Thoracic aorta (tissue), 2 donors: ENCODE data around the gene ATAD2B. TPM values are rescaled to one million over a fixed set of nuclear protein-coding genes. Genes with fewer than 3 reads are reported as not detected.

ENCODE experiments used
- ATAC-seq: fragments of 150-250 bp; one replicate; pipeline ENCODE4 v1.8.0; 2017; ENCODE audit warnings: low read depth; ENCODE audit not compliant: insufficient number of reproducible peaks, low FRiP score
- DNase-seq: peaks from one replicate; pipeline ENCODE4 v3.0.0-alpha.2; 2020; ENCODE audit warnings: low spot score
- H3K27ac ChIP-seq, 2 donors: fragments of 200-600 bp; sonication (generic); 1 replicate in 1 of 2; 2 replicates in 1 of 2; pipeline ENCODE4 v1.5.1; 2016; ENCODE audit warnings: mild to moderate bottlenecking in 2 of 2, moderate library complexity in 2 of 2
- H3K27me3 ChIP-seq: fragments of 200-600 bp; sonication (generic); replicated peaks from 2 replicates; pipeline ENCODE4 v1.6.0; 2016; ENCODE audit warnings: mild to moderate bottlenecking; ENCODE audit not compliant: insufficient read depth
- H3K36me3 ChIP-seq: fragments of 200-600 bp; sonication (generic); one replicate; pipeline ENCODE4 v1.5.1; 2016
- H3K4me1 ChIP-seq, 2 donors: fragments of 200-600 bp; sonication (generic); 1 replicate in 1 of 2; 2 replicates in 1 of 2; pipeline versions ENCODE4 v1.5.1 to v1.6.0; 2016; ENCODE audit warnings: low read depth in 2 of 2, mild to moderate bottlenecking in 1 of 2; ENCODE audit not compliant: control insufficient read depth in 1 of 2
- H3K4me3 ChIP-seq: fragments of 200-600 bp; sonication (generic); 2 replicates; pipeline ENCODE4 v1.5.1; 2016; ENCODE audit warnings: mild to moderate bottlenecking
- H3K9me3 ChIP-seq: fragments of 200-600 bp; sonication (generic); 2 replicates; pipeline ENCODE4 v1.5.1; 2016
- total RNA-seq, 2 donors: library from RNA; depleted of rRNA; stranded (reverse); fragments of >200 nt; gene quantifications; one replicate each; pipeline versions ENCODE4 v1.1.0 to v1.2.3, GENCODE V29; 2016
- TF ChIP-seq, protein P1 (sequence below): fragments of 200-600 bp; sonication (generic); IDR thresholded peaks from one replicate; pipeline ENCODE4 v1.5.1; 2019; ENCODE audit warnings: antibody characterized with exemption

The ATAD2B gene
- total RNA-seq, 2 donors from 2014 or later: 38.3 to 80.7 TPM

DNA sequence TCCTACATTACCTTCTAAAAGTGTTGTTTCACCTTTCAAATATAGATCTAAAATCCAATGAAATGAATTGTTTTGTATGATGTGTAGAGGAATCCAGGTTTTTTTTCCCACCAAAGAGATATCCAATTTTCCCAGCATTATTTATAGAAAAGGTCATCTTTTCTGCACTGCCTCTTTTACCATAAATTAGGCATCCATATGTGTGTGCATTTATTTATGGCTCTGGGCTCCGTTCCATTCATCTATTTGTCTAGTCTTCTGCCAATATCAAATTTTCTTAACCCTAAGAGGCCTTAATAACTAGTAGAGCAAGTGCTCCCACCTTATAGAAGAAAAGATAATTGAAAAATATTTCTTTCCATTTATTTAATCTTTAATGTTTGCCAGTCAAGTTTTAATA is 88.3 kb downstream of the ATAD2B start:
- Histone ChIP-seq H3K4me3 (no peak overlapping the region), H3K4me1 (peaks cover 6 to 12% of the 10 kb centered on the region in 2 donors), H3K36me3 (peaks cover 8% of the 10 kb centered on the region), H3K9me3 (no peaks in the 10 kb centered on the region), H3K27ac (no peak overlapping the region), H3K27me3 (no peaks in the 10 kb centered on the region)
- TF ChIP-seq, protein P1, sequence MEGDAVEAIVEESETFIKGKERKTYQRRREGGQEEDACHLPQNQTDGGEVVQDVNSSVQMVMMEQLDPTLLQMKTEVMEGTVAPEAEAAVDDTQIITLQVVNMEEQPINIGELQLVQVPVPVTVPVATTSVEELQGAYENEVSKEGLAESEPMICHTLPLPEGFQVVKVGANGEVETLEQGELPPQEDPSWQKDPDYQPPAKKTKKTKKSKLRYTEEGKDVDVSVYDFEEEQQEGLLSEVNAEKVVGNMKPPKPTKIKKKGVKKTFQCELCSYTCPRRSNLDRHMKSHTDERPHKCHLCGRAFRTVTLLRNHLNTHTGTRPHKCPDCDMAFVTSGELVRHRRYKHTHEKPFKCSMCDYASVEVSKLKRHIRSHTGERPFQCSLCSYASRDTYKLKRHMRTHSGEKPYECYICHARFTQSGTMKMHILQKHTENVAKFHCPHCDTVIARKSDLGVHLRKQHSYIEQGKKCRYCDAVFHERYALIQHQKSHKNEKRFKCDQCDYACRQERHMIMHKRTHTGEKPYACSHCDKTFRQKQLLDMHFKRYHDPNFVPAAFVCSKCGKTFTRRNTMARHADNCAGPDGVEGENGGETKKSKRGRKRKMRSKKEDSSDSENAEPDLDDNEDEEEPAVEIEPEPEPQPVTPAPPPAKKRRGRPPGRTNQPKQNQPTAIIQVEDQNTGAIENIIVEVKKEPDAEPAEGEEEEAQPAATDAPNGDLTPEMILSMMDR: no peak
- DNase-seq (no peak), ATAC-seq (no peak)

GRCh38 chr2:23837871-23838270 is 89.1 kb downstream of the ATAD2B start:
- Histone ChIP-seq H3K9me3 (no peaks in the 10 kb centered on the region), H3K36me3 (peaks cover 8% of the 10 kb centered on the region), H3K4me3 (no peak overlapping the region), H3K27ac (no peak overlapping the region), H3K27me3 (no peaks in the 10 kb centered on the region), H3K4me1 (peaks cover 6 to 7% of the 10 kb centered on the region in 2 donors)
- TF ChIP-seq, protein P1: no peak
- DNase-seq: no peak
- ATAC-seq: no peak

GRCh38 chr2:23836971-23837565 is 89.9 kb downstream of the ATAD2B start:
- Histone ChIP-seq H3K4me1 (no peaks in the 10 kb centered on the region), H3K9me3 (no peaks in the 10 kb centered on the region), H3K27ac (no peak overlapping the region), H3K27me3 (no peaks in the 10 kb centered on the region), H3K4me3 (no peak overlapping the region), H3K36me3 (peaks cover 8% of the 10 kb centered on the region)
- ATAC-seq (no peak), DNase-seq (no peak)
- TF ChIP-seq, protein P1: no peak

DNA sequence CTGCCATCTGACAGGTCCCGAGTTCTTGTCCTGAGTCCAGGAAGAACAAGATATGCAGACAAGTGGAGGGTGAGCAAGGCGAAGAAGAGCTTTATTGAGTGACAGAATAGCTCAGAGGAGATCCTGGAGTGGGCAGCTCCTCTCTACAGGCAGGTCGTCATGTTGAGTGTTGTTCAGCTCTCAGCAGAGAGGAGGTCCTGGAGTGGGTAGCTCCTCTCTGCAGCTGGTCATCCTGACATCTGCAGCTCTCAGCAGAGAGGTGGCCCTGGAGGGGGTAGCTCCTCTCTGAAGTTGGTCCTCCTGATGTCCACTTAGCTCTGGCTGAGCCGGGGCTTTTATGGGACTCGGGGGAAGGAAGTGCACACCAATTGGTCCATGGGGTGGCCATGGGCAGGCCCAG is 90.4 kb downstream of the ATAD2B start:
- Histone ChIP-seq H3K4me1 (no peaks in the 10 kb centered on the region), H3K36me3 (peaks cover 8% of the 10 kb centered on the region), H3K4me3 (no peak overlapping the region), H3K27me3 (no peaks in the 10 kb centered on the region), H3K9me3 (no peaks in the 10 kb centered on the region), H3K27ac (no peak overlapping the region)
- ATAC-seq: no peak
- DNase-seq: no peak
- TF ChIP-seq, protein P1: no peak

DNA sequence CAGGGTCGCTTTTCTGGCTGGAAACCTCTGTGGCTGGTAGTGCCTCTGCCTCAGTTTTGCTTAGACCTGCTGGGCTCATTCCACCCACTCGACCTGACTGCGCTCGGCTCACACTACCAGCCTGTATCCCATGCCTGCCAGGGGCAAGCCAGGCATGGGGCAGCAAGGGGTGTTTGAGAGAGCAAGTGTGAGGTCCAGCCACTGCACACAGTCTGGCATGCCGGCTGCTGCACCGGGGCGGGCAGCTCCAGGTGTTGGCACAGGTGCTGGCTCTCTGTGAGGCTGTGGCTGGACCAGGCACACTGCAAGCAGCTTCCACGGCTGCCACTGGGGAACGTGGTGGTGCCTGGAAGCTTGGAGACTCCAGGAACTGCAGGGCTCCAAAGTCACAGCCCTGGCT is 90.9 kb downstream of the ATAD2B start:
- DNase-seq (no peak), ATAC-seq (no peak)
- H3K4me1 ChIP-seq: no peaks in the 10 kb centered on the region
- H3K27me3 ChIP-seq: no peaks in the 10 kb centered on the region
- no peak overlapping the region for H3K4me3 ChIP-seq
- no peaks in the 10 kb centered on the region for H3K9me3 ChIP-seq
- no peak overlapping the region for H3K27ac ChIP-seq
- TF ChIP-seq, protein P1: no peak
- H3K36me3 ChIP-seq: peaks cover 8% of the 10 kb centered on the region
